Measurements from ENCODE around the gene ADARB2.

GRCh38 chr10:1538121-1538520 lies 199.2 kb downstream of the ADARB2 start:
- TF ChIP-seq CTCF (IDR thresholded peaks at IDR 0.05; ENCODE audit: low read depth, low read length, missing input control) (no peak), EGR1 (IDR thresholded peaks at IDR 0.05; ENCODE audit: low read depth in 2 of 2) (no peak), RXRA (IDR thresholded peaks at IDR 0.05) (no peak), YY1 (IDR thresholded peaks at IDR 0.05) (no peak), HNF4G (IDR thresholded peaks at IDR 0.05) (no peak), TAF1 (conservative IDR thresholded peaks at IDR 0.05) (no peak), REST (IDR thresholded peaks at IDR 0.05) (no peak), FOXA1 (IDR thresholded peaks at IDR 0.05) (no peak)
- TF ChIP-seq, protein P1, sequence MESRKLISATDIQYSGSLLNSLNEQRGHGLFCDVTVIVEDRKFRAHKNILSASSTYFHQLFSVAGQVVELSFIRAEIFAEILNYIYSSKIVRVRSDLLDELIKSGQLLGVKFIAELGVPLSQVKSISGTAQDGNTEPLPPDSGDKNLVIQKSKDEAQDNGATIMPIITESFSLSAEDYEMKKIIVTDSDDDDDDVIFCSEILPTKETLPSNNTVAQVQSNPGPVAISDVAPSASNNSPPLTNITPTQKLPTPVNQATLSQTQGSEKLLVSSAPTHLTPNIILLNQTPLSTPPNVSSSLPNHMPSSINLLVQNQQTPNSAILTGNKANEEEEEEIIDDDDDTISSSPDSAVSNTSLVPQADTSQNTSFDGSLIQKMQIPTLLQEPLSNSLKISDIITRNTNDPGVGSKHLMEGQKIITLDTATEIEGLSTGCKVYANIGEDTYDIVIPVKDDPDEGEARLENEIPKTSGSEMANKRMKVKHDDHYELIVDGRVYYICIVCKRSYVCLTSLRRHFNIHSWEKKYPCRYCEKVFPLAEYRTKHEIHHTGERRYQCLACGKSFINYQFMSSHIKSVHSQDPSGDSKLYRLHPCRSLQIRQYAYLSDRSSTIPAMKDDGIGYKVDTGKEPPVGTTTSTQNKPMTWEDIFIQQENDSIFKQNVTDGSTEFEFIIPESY (IDR thresholded peaks at IDR 0.05), result no peak
